Hematopoietic multipotent progenitor cell treated with erythropoietin and hydrocortisone succinate and interleukin-3 and kit ligand, for 15 days (in vitro differentiated cells): ENCODE data around the gene CDHR5.

Experiments used
- DNase-seq: peaks from one replicate; pipeline ENCODE4 v3.0.0-alpha.2; 2015; ENCODE audit warnings: low spot score

Gene CDHR5

GRCh38 chr11:621838-622237 lies 2.9 kb downstream of the CDHR5 start:
- no peak for DNase-seq

- DNase-seq: no peak
Observed at GRCh38 chr11:620935-621814, 3.6 kb downstream of the CDHR5 start.

DNA sequence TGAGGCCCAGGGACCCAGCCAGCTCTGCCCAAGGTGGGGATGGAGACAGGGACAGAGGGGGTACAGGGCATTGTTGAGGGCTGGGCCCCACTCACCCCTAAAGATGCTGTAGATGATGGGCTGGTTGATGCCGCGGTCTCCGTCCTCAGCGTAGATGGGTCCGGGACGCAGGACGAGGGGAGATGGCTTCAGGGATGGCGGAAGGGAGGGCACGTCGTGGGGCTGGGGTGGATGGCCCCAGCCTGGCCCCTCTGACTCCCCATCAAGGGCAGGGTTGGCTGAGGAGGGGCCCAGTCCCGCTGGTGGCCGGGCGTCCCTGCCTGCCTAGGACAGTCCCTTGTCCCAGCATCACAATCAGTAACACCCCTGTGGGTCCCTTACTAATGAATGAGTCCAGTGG lies 4.6 kb downstream of the CDHR5 start:
- DNase-seq: no peak

GRCh38 chr11:619628-620050 lies 5.1 kb downstream of the CDHR5 start:
- no peak for DNase-seq

- DNase-seq: no peak
Observed at GRCh38 chr11:618856-619627, 5.7 kb downstream of the CDHR5 start.

GRCh38 chr11:617912-618682 lies 6.7 kb downstream of the CDHR5 start:
- no peak for DNase-seq

DNA sequence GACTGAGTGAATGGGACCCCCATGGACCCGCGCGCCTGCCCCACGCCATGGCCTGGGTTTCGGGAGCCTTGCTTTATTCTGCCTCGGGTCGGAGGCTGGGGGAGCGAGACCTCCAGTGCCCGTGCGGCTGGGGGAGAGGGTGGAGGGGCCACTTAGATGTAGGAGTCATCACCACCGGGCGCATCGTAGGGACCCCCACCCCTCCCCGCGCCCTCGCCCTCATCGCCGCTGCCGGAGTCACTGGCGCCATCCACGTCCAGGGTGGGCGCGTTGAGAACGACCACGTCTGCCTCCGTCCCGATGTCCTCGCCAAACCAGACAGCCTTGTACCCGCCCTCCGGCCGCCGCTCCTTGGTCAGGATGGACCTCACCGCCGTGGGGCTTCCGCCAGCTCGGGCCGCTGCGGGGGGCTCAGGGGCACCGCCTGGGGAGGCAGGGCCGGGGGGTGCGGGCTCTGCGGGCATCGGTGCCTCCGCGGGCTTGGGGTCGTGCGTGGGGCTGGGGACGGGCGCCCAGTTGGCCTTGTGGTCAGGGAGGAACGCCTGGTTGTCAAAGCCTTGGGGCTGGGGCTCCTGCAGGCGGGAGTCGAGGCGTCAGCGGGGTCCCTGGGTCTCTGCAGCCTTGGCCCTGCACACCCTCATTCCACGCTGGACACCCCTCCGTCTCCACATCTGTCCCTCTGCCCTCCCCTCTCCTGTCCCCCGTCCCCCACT lies 7.4 kb downstream of the CDHR5 start:
- DNase-seq: no peak

DNA sequence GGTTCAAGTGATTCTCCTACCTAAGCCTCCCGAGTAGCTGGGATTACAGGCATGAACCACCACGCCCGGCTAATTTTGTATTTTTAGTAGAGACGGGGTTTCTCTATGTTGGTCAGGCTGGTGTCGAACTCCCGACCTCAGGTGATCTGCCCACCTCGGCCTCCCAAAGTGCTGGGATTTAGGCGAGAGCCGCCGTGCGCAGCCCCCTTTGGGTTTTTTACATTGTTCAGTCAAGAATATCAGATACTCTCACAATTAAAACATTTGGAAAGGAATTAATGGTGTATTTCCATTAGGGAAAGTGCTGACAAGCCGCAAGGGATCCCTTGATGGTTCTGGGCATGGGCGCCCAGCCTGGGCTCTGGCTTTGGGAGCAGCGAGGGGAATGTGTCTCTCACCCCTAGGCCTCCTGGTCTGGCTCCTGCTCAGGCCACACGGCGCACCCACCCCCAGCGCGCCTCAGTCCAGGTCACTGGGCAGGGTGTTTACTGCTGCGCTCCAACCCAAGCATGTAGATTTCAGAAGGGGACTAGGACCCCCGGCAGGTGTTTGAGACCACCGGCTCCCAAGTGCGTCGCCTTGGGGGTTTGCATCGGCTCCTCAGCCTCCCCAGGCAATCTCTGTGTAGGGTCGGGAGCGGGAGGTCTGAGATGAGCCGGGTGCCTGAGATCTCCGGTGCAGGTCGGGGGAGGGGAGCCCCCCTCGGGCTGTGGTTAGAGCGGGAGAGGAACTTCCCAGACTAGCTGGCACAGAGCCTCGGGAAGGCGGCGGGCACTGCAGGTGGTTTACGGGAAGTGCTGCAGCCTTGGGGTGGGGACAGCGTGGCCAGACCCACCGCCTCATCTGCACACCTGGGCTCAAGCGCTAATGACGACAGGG lies 8.2 kb downstream of the CDHR5 start:
- no peak for DNase-seq

GRCh38 chr11:615504-616319 lies 9.0 kb downstream of the CDHR5 start, which contains the start of gene IRF7:
Gene IRF7 (minus strand): TSS chr11:615950. CDS start chr11:615364, 586 bp downstream.
- peak; percentile 82 for DNase-seq

DNA sequence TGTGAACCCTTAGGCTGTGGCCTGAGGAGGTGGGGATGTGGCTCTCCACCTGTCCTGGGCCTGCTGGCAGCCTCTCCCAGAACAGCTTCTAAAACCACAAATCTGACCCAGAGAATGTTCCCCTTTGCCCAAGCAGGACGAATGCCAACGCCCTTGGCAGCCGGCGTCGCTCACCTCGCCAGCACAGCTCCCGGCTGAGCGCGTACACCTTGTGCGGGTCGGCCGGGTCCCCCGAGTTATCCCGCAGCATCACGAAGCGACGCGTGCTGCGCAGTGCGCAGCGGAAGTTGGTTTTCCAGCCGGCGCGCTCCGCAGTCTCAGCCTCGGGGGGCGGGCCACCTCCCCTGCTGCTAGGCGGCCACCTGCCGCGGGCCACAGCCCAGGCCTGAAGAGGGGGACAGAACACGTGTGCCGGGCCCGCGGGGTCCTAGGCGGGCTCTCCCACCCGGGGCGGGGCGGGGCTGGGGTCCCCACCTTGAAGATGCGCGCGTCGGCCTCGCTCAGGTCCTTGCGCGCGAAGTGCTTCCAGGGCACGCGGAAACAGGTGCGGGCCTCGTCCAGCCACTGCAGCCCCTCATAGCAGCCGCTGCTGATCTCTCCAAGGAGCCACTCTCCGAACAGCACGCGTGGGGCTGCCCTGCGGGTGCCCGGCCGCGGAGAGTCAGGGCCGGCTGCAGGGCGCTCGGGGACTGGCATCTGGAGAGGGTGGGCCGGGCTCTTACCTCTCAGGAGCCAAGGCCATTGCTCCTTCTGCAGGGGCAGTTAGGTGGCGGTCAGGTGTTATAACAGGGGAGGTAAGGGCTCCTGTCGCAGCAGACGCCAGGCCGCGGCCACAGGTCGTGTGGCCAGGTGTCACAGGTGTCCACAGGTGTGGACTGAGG lies 9.9 kb downstream of the CDHR5 start:
- no peak for DNase-seq

DNA sequence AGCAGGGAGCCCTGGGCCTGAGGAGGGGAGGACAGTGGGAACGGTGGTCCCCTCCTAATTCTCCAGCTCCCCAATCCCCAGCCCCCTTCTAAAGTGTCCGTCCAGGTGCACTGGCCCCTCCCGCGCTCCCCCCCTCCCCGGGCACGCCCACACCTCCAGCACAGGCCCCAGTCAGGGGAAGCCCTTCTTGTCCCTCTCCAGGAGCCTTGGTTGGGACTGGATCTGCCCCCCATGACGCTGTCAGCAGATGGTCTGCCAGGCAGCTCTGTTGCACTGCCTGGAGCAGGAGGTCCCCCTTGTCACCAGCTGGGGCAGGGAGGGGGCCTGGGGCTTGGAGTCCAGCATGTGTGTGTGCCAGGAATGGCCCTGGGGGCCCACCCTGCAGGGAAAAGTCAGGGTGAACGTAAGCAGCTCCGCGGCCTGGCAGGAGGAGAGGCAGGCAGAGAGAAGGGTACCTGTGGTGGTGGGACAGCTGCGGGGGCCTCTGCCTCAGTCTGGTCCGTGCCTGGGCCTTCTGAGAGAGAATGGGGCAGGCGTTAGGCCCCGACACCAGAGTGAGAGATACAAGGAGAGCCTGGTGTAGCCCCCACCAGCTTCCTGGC lies 10.6 kb downstream of the CDHR5 start:
- DNase-seq: no peak

GRCh38 chr11:613369-613968 lies 11.3 kb downstream of the CDHR5 start:
- peak; percentile 66 for DNase-seq

DNA sequence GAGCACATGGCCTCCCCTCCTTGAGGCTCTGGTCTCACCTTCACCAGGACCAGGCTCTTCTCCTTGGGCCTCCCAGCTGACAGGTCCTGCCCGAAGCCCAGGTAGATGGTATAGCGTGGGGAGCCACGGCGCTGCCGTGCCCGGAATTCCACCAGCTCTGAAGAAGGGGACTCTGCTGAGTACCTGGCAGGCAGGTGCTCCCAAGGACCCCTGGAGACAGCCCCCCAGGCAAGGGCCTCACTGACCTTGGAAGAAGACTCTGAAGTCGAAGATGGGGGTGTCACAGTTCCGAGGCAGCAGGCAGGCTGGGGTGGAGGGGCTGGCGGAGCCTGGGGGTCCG lies 11.8 kb downstream of the CDHR5 start:
- DNase-seq: no peak

GRCh38 chr11:612201-612960 lies 12.4 kb downstream of the CDHR5 start:
- DNase-seq: peak; percentile 15

DNA sequence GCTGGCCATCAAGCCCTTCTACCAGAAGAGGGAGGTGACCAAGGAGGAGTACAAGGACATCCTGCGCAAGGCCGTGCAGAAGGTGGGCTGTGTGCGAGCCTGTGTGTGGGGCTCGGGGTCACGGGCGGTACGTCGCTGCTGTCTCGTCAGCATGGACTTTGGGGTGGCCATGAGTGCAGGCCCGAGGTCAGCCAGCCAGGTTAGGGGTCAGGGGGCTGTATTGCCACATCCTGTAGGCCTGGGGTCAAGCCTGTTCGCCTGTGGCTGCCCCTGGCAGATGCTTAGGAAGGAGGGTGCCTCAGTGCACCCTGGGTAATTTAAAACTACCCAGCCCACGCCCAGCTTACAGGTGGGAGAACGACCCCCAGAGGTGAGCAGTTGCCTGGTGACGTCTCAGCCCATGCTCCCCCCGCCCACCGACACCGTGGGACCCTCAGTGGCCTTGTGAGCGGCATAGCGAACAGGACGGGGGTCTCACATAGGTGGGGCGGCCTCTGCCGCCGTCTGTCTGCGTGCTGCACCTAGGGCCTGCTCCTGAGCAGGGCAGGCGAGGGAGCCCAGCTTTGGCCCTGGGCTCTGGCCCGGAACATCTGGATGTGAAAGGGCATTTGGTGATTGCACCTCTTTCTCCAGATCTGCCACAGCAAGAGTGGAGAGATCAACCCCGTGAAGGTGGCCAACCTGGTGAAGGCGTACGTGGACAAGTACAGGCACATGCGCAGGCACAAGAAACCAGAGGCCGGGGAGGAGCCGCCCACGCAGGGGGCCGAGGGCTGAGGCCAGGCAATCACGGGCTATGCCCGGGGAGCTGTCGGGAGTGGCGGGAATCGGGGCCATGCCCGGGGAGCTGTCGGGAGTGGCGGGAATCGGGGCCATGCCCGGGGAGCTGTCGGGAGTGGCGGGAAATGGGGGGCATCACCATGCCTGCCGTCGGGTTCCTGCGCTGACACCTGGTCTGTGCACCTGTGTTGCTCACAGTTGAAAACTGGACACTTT lies 13.5 kb downstream of the CDHR5 start:
- DNase-seq: no peak
